IMR-90 (cell line): ENCODE measurements around the gene SLC39A5. TPM values are rescaled to one million over a fixed set of nuclear protein-coding genes. Genes with fewer than 3 reads are reported as not detected.

Experiments used
- ATAC-seq: fragments of 200-7000 bp; cut with Tn5 transposase; 2 replicates; pipeline ENCODE4 v1.9.1; 2020; ENCODE audit warnings: low read depth, mild to moderate bottlenecking, moderate library complexity
- BruUV-seq: library from RNA; stranded (reverse); fragments of 400-500 nt; replicated peaks from 2 replicates; lab custom pipeline; 2021; lab: Mats Ljungman, UMichigan
- CTCF ChIA-PET: fragments of 300-600 bp; formaldehyde crosslinking; extraction: SDS; loops from one replicate; lab custom pipeline; 2021; ENCODE audit warnings: antibody characterized with exemption; lab: Yijun Ruan, JAX
- POLR2A ChIA-PET: fragments of 300-600 bp; sonication (Branson Sonifier 250); formaldehyde crosslinking; loops from one replicate; lab custom pipeline; 2022; ENCODE audit warnings: antibody characterized with exemption; ENCODE audit not compliant: unreplicated experiment; lab: Charles Lee
- DNase-seq: peaks from one replicate; pipeline ENCODE4 v3.0.0; 2013
- H2AFZ ChIP-seq: replicated peaks from 2 replicates; pipeline ENCODE3; 2013; ENCODE audit warnings: low read length, mild to moderate bottlenecking; ENCODE audit not compliant: poor library complexity
- H2AK5ac ChIP-seq: 2 replicates; pipeline ENCODE4 v1.6.1; 2013; ENCODE audit warnings: low read depth, low read length, inconsistent platforms
- H2AK9ac ChIP-seq: replicated peaks from 2 replicates; pipeline ENCODE3; 2013; ENCODE audit warnings: mild to moderate bottlenecking, low read depth, low read length, moderate library complexity; ENCODE audit not compliant: poor library complexity
- H2BK120ac ChIP-seq: 2 replicates; pipeline ENCODE4 v1.6.1; 2013; ENCODE audit warnings: low read depth, low read length, inconsistent platforms
- H2BK15ac ChIP-seq: 3 replicates; pipeline ENCODE4 v1.6.1; 2013; ENCODE audit warnings: low read depth, low read length, inconsistent platforms
- H2BK20ac ChIP-seq: 2 replicates; pipeline ENCODE4 v1.6.1; 2013; ENCODE audit warnings: low read depth, mild to moderate bottlenecking, inconsistent platforms, low read length, moderate library complexity
- H2BK5ac ChIP-seq: 2 replicates; pipeline ENCODE4 v1.6.1; 2013; ENCODE audit warnings: mild to moderate bottlenecking, low read depth, low read length, inconsistent platforms; ENCODE audit not compliant: poor library complexity, severe bottlenecking
- H3K14ac ChIP-seq: replicated peaks from 2 replicates; pipeline ENCODE4 v1.6.1; 2013; ENCODE audit warnings: low read depth, low read length, inconsistent platforms
- H3K18ac ChIP-seq: 2 replicates; pipeline ENCODE4 v1.6.1; 2013; ENCODE audit warnings: low read depth, low read length, control low read depth
- H3K23ac ChIP-seq: 2 replicates; pipeline ENCODE4 v1.6.1; 2013; ENCODE audit warnings: low read depth, low read length, inconsistent platforms
- H3K27ac ChIP-seq: 2 replicates; pipeline ENCODE4 v1.5.1; 2013; ENCODE audit warnings: mild to moderate bottlenecking, control low read depth, low read length; ENCODE audit not compliant: insufficient read depth
- H3K27me3 ChIP-seq: 2 replicates; pipeline ENCODE4 v1.6.1; 2013; ENCODE audit warnings: low read length; ENCODE audit not compliant: control insufficient read depth, insufficient read depth
- H3K36me3 ChIP-seq: 2 replicates; pipeline ENCODE4 v1.6.1; 2013; ENCODE audit warnings: low read length, mixed read lengths; ENCODE audit not compliant: control insufficient read depth, insufficient read depth
- H3K4ac ChIP-seq: 2 replicates; pipeline ENCODE4 v1.6.1; 2013; ENCODE audit warnings: low read depth, low read length, inconsistent platforms
- H3K4me1 ChIP-seq: 2 replicates; pipeline ENCODE4 v1.6.1; 2013; ENCODE audit warnings: low read length, mixed read lengths; ENCODE audit not compliant: control insufficient read depth, insufficient read depth
- H3K4me2 ChIP-seq: 2 replicates; pipeline ENCODE4 v1.6.1; 2013; ENCODE audit warnings: low read depth, mild to moderate bottlenecking, control low read depth, low read length, moderate library complexity
- H3K4me3 ChIP-seq: 2 replicates; pipeline ENCODE4 v1.5.1; 2013; ENCODE audit warnings: low read depth, mild to moderate bottlenecking, control low read depth, low read length, moderate library complexity; ENCODE audit not compliant: insufficient read depth
- H3K56ac ChIP-seq: 2 replicates; pipeline ENCODE4 v1.6.1; 2013; ENCODE audit warnings: low read length, inconsistent platforms; ENCODE audit not compliant: insufficient read depth; ENCODE audit errors: extremely low read depth
- H3K79me1 ChIP-seq, 2 experiments: 2 replicates each; pipeline ENCODE4 v1.6.1; 2013; ENCODE audit warnings: low read length in 2 of 2, inconsistent platforms in 1 of 2, low read depth in 1 of 2
- H3K9ac ChIP-seq: 2 replicates; pipeline ENCODE4 v1.6.1; 2013; ENCODE audit warnings: low read depth, low read length, control low read depth
- H3K9me1 ChIP-seq: 2 replicates; pipeline ENCODE4 v1.6.1; 2013; ENCODE audit warnings: low read length, inconsistent platforms; ENCODE audit not compliant: insufficient read depth
- H3K9me3 ChIP-seq: 2 replicates; pipeline ENCODE4 v1.6.1; 2013; ENCODE audit warnings: low read length; ENCODE audit not compliant: control insufficient read depth, insufficient read depth
- H4K20me1 ChIP-seq: 2 replicates; pipeline ENCODE4 v1.6.1; 2013; ENCODE audit warnings: low read length, inconsistent platforms; ENCODE audit not compliant: insufficient read depth
- H4K5ac ChIP-seq: 2 replicates; pipeline ENCODE4 v1.6.1; 2013; ENCODE audit warnings: mild to moderate bottlenecking, low read depth, low read length, control low read depth
- H4K8ac ChIP-seq, 2 experiments: 2 replicates each; pipeline ENCODE4 v1.6.1; 2013; ENCODE audit warnings: low read depth in 2 of 2, low read length in 2 of 2, control low read depth in 1 of 2, inconsistent platforms in 1 of 2
- H4K91ac ChIP-seq: 2 replicates; pipeline ENCODE4 v1.6.1; 2013; ENCODE audit warnings: low read depth, low read length, inconsistent platforms; ENCODE audit not compliant: insufficient read depth
- FOS ChIP-seq: fragments of 150-350 bp; IDR thresholded peaks from 2 replicates; pipeline ENCODE4 v1.6.1; 2016; ENCODE audit warnings: low read depth, low read length
- MAFK ChIP-seq: IDR thresholded peaks from 2 replicates; pipeline ENCODE4 v1.6.1; 2012; ENCODE audit warnings: low read depth, low read length, improper control_type of control experiment
- MXI1 ChIP-seq: IDR thresholded peaks from 2 replicates; pipeline ENCODE4 v1.6.1; 2012; ENCODE audit warnings: low read depth, mild to moderate bottlenecking, low read length, moderate library complexity, borderline replicate concordance
- POLR2A ChIP-seq: IDR thresholded peaks from 2 replicates; pipeline ENCODE4 v1.6.1; 2012; ENCODE audit warnings: mild to moderate bottlenecking, low read depth, low read length
- RAD21 ChIP-seq: IDR thresholded peaks from 2 replicates; pipeline ENCODE4 v1.6.1; 2012; ENCODE audit warnings: low read length, improper control_type of control experiment
- RFX5 ChIP-seq: IDR thresholded peaks from 2 replicates; pipeline ENCODE4 v1.8.0; 2012; ENCODE audit warnings: low read depth, mild to moderate bottlenecking, low read length, moderate library complexity
- SMC3 ChIP-seq: fragments of 150-350 bp; IDR thresholded peaks from 2 replicates; pipeline ENCODE4 v1.6.1; 2016; ENCODE audit warnings: low read depth, mild to moderate bottlenecking, antibody characterized with exemption, low read length, moderate library complexity
- WGBS, 2 experiments: methylation state at CpG; one replicate each; pipeline versions ENCODE4 v1.1.5 to v1.1.7; 2013; ENCODE audit warnings: missing lambda C conversion rate in 2 of 2; ENCODE audit not compliant: insufficient read length in 1 of 2; ENCODE audit errors: extremely low coverage in 2 of 2; 5-methylcytosine and 5-hydroxymethylcytosine counted together
- dilution Hi-C: fragments of 300-500 bp; cut with HindIII; formaldehyde crosslinking; loops from one replicate; pipeline ENCODE4 v1.14.3; 2018; ENCODE audit warnings: low sequenced_read_pairs; ENCODE audit not compliant: unreplicated experiment
- in situ Hi-C: fragments of 300-500 bp; cut with MboI; formaldehyde crosslinking; loops from 3 replicates; pipeline ENCODE4 v1.14.3; 2019; ENCODE audit warnings: low sequenced_read_pairs, inconsistent platforms, mixed read lengths
- intact Hi-C: fragments of 100-400 bp; cut with micrococcal nuclease; formaldehyde crosslinking; loops from 2 replicates; pipeline ENCODE4 v1.10.0; 2022
- polyA plus RNA-seq, 3 experiments: library from polyadenylated mRNA; depleted of rRNA; stranded (reverse); fragments of >200 nt; gene quantifications; 2 replicates each; pipeline ENCODE4 v1.2.3, GENCODE V29; 2012; ENCODE audit warnings: low replicate concordance in 1 of 3
- total RNA-seq: library from RNA; depleted of rRNA; stranded (reverse); fragments of >200 nt; gene quantifications from 2 replicates; pipeline ENCODE4 v1.2.3, GENCODE V29; 2012
- TF ChIP-seq, protein P1 (sequence below): fragments of 150-350 bp; IDR thresholded peaks from 2 replicates; pipeline ENCODE4 v1.6.1; 2016; ENCODE audit warnings: low read depth, mild to moderate bottlenecking, low read length, moderate library complexity, borderline replicate concordance

The SLC39A5 gene
- total and polyA plus RNA-seq, 2 of the 4 experiments (the other 2 are of a cell fraction): not detected

DNA sequence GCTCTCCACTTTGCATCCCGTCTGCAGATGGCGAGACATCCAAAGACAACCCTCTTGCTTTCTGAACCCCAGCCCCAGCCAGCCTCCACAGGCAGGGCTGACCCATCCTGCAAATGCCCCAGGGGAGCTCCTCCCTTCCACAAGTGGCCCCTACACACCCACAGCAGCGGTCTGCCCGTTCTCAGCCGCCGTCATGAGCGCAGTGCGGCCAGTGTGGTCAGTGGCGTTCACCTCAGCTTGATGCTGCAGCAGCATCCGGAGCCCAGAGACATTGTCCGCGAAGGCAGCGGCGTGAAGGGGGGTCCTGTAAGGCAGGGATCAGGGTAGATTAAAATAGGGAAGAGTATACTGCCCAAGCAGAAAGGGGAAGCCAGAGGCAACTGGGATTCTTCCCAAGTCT is 14.6 kb downstream of the SLC39A5 start:
- Histone ChIP-seq H2AFZ (peak overlapping the region; percentile 11), H2BK20ac (no peak overlapping the region), H2AK9ac (no peak overlapping the region), H3K27me3 (no peaks in the 10 kb centered on the region), H3K9me3 (no peaks in the 10 kb centered on the region), H3K9ac (no peak overlapping the region), H4K91ac (no peak overlapping the region), H3K4me1 (peaks cover 7% of the 10 kb centered on the region), H3K4me2 (no peak overlapping the region), H3K79me1 (peaks cover 17 to 64% of the 10 kb centered on the region in 2 experiments), H4K8ac (no peak overlapping the region), H3K14ac (no peak overlapping the region), H3K27ac (no peak overlapping the region), H2BK120ac (no peak overlapping the region), H3K18ac (no peak overlapping the region), H3K9me1 (peaks cover 9% of the 10 kb centered on the region; the same call in 1 of the 2 replicates), H2BK15ac (no peak overlapping the region), H3K36me3 (peaks cover 87% of the 10 kb centered on the region), H3K56ac (no peak overlapping the region), H4K20me1 (peaks cover 26% of the 10 kb centered on the region), H2BK5ac (no peak overlapping the region), H2AK5ac (no peak overlapping the region), H3K23ac (no peak overlapping the region), H3K4me3 (no peak overlapping the region), H4K5ac (no peak overlapping the region), H3K4ac (no peak overlapping the region)
- ATAC-seq (no peak), DNase-seq (no peak)
- ChIA-PET POLR2A (no interaction called here), CTCF (no interaction called here)
- dilution Hi-C loops: no loop called here
- intact Hi-C loops: no loop called here
- TF ChIP-seq FOS: no peak
- no peak for TF ChIP-seq MAFK
- TF ChIP-seq RAD21: no peak
- no peak for TF ChIP-seq MXI1
- TF ChIP-seq SMC3: no peak
- TF ChIP-seq RFX5: no peak
- TF ChIP-seq, protein P1, sequence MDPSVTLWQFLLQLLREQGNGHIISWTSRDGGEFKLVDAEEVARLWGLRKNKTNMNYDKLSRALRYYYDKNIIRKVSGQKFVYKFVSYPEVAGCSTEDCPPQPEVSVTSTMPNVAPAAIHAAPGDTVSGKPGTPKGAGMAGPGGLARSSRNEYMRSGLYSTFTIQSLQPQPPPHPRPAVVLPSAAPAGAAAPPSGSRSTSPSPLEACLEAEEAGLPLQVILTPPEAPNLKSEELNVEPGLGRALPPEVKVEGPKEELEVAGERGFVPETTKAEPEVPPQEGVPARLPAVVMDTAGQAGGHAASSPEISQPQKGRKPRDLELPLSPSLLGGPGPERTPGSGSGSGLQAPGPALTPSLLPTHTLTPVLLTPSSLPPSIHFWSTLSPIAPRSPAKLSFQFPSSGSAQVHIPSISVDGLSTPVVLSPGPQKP: no peak
- no peak for TF ChIP-seq POLR2A
- BruUV-seq: no TSS peak
- in situ Hi-C loops: no loop called here
- WGBS, 2 experiments: no CpG with 5 or more reads among the region's 14 CpGs
